Forelimb muscle (tissue), 1 donor: Measurements from ENCODE around the gene TBC1D22B. TPM values are rescaled to one million over a fixed set of nuclear protein-coding genes. Genes with fewer than 3 reads are reported as not detected.
A peak's percentile ranks its signal among the peaks of the same experiment; 100 is the strongest.

Experiments
- DNase-seq: peaks from one replicate; pipeline ENCODE4 v3.0.0-alpha.2; 2013; ENCODE audit warnings: low read depth
- polyA plus RNA-seq: library from polyadenylated mRNA; unstranded; fragments of 120-200 nt; gene quantifications from one replicate; pipeline ENCODE4 v1.2.1, GENCODE V29; 2013; ENCODE audit not compliant: insufficient read length

The TBC1D22B gene
- polyA plus RNA-seq: 6.6 TPM

DNA sequence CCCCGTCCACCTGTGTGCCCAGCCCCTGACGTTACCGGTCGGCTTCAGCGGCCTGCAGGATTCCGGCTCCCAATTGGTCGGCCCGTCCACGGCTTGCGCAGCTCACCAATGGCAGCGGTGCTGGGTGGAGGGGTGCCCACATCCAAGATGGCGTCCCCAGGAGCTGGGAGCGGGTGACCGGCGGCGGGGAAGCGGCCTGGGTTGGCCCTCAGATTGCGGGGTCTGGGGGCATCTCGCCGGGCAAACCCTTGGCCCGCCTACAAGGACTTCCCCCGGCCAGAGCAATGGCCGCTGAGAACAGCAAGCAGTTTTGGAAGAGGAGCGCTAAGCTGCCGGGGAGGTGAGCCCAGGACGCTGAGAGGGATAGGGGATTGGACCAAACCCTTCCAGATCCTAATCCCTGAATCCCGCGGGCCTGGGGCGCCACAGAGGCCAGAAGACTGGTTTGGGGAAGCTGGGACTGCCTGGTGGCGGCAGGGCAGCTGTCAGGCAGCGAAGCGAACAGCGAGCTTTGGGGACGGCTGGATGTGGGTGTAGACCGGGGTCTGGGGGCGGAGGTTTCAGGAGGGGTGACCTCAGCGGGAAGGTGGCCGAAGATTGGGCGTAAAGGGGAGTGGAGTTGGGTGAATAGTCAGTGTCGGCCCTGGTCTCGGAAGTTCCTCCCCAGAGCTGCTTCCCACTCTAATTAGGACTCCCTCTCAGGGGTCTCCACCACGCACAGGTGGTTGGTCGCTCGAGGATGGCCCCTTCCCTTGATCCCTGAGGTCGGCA is at the start of gene TBC1D22B, which contains the start of gene TMEM217:
Gene TBC1D22B, plus strand, starts transcription at position 139 of the 771 bp plus-strand sequence. Its CDS starts 146 bp downstream, at position 285.
Gene TMEM217, minus strand, starts transcription at position 511 of the 771 bp plus-strand sequence. CDS start 39,114 bp downstream, outside the sequence.
- DNase-seq: peak; percentile 77

GRCh38 chr6:37207903-37208456 is 49.6 kb upstream of the TBC1D22B start:
- DNase-seq: no peak

DNA sequence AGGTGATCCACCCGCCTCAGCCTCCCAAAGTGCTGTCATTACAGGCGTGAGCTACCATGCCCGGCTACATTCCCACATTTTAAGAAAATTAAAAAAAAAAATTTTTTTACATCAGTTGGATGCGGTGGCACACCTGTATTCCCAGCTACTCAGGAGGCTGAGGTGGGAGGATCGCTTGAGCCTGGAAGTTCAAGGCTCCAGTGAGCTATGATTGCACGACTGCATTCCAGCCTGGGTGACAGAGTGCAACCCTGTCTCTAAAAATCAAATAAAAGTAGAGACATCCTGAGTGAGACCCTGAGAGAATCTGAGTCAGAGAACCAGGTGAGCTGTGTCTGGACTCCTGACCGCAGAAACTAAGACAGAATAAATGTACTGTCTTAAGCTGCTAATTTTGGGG is 48.8 kb upstream of the TBC1D22B start:
- no peak for DNase-seq

DNA sequence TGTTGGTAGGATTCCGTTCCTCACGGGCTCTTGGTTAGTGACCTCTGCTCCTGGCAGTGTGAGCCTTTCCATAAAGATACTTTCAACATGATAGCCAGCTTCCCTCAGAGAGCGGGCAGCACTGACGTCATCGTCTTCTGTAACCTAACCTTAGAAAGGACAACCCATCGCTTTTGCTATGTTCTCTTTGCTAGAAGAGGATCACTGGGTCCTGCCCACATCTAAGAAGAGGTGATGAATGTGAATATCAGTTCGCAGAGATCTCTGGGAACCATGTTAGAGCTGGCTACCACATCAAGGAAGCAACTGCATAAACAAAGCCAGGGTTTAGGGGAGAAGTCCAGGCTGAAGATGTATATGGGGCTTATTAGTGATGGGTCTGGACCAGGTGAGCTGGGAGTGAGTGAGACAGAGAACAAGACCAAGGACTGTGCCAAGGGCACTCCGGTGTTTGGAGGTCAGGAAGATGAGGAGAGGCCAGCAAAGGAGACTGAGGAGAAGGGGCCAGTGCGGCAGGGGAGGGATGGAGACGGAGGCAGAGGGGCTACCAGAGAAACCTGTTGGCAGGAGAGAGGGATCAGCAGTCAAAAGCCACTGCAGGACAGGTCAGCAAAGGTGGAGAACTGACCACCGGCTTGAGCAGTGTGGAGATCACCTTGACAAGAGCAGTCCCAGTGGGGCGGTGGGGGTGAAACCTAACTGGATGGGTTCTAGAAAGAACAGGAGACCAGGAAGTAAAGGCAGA is 47.9 kb upstream of the TBC1D22B start:
- DNase-seq: no peak

- peak; percentile 67 for DNase-seq
These were observed 47.1 kb upstream of the TBC1D22B start for GRCh38 chr6:37210313-37210968.

GRCh38 chr6:37212268-37212667 is 45.3 kb upstream of the TBC1D22B start:
- no peak for DNase-seq

DNA sequence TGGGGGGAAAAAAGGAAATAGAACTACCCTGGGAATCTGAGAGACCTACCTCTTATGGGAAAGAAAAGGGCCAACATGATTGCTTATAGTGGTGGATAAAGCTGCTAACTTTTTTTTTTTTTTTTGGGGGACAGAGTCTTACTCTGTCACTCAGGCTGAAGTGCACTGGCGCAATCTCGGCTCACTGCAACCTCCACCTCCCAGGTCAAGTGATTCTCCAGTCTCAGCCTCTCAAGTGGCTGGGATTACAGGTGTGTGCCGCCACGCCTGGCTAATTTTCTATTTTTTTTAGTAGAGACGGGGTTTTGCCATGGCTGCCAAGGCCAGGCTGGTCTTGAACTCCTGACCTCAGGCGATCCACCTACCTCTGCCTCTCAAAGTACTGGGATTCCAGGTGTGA is 39.5 kb upstream of the TBC1D22B start:
- no peak for DNase-seq

- DNase-seq: no peak
These were observed 39.1 kb upstream of the TBC1D22B start for GRCh38 chr6:37218511-37218910.

DNA sequence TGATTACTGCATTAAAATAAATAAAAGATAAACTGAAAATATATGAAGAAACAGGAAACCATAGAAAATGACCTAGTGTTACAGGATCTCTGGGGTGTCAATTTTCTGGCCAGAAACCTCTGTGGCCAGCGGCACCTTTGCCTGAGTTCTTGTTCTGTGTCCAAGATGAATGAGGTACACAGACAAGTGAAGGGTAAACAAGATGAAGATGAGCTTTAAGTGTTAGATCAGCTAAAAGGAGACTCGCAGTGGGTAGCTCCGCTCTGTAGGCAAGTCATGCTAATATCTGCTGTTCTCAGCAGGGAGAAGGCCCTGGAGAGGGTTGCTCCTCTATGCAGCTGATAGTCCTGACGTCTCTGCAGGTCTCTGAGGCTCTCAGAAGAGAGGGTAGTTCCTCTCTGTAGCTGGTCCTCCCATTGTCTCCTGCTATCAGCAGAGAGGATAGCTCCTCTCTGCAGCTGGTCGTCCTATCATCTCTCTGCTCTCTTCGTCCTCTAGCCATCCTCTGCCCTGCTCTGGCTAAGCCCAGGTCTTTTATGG is 35.9 kb upstream of the TBC1D22B start:
- no peak for DNase-seq

DNA sequence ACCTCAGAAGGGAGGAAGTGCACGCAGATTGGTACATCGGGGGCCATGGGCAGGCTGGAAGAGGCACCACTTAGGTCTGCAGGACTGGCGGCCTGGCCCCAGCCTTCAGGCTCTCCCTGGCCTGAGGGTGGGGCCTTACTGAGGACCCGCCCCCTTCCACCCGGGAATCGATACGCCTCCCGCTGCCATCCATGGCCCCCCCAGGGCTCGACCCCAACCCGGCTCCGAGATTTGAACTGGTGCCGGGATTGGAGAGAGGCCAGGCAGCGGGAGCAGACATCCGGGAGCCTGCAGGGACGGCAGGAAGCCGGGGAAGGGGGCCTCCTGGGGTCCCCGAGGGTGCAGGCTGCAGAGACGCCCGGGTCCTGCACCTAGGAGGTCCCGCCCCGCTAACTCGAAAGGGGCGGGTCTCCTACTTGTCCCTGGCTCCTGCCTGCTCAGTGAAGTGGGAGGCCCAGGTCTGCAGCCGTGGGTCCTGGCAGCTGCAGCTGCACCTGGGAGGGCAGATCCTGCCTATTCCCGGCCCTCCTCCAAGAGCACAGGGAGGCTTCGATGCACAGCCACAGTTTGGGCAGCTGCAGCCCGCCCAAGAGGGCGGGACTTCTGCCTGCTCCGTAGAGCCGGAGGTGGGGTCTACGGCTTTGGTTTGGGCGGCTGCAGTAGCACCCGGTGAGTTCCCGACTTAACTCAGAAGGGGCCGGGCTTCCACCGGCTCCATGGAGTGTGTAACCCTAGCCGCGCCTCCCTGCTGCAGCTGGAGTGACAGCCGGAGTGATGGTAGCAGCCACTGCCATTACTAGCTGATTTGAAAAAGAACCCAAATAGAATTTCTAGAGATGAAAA is 35.2 kb upstream of the TBC1D22B start:
- no peak for DNase-seq

GRCh38 chr6:37222992-37223391 is 34.6 kb upstream of the TBC1D22B start:
- DNase-seq: no peak

- DNase-seq: no peak
These were observed 32.0 kb upstream of the TBC1D22B start for GRCh38 chr6:37225350-37226169.

DNA sequence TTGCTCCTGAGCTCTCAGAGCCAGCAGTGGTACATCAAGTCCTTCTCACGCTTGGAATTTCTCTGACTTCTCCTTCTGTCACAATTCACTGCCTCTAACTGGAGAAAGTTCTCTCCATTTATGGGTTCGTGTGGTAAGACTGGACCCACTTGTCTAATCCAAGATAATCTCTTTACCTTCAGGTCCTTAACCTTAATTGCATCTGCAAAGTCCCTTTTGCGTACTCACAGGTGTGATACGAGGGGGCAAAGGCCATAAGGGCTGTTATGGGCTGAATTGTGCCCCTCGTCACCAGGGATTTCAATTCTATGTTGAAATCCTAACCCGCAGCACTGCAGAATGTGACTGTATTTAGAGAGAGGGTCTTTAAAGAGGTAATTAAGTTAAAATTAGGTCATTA is 27.5 kb upstream of the TBC1D22B start:
- DNase-seq: no peak

DNA sequence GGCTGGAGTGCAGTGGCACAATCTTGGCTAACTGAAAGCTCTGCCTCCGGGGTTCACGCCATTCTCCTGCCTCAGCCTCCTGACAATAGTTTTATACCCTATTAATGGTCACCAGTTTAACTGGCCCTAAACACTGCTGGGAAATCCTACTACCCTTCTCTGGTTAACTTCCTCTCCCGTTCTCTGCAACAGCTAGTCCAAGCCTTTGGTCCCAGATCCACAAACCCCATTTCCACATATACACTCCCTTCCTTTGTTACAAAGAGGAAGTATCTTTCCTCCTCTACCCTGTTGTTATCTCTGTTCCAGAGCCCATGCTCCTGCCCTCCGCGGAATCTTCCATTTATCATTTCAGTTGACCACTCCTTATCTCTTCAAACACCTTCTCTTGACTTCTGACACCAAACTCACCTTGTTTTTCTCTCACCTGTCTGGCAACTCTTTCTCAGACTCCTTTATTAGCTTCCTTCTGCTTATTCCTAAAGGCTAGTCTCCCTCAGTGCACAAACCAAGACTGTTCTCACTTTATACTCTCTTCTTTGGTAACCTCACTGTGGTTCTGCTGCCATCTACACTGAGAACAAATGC is 25.0 kb upstream of the TBC1D22B start:
- no peak for DNase-seq

GRCh38 chr6:37233541-37233940 is 24.0 kb upstream of the TBC1D22B start:
- no peak for DNase-seq

- no peak for DNase-seq
These were observed 20.7 kb upstream of the TBC1D22B start for GRCh38 chr6:37236921-37237320.

GRCh38 chr6:37237789-37238188 is 19.8 kb upstream of the TBC1D22B start:
- no peak for DNase-seq

GRCh38 chr6:37238381-37238780 is 19.2 kb upstream of the TBC1D22B start:
- no peak for DNase-seq

- DNase-seq: no peak
These were observed 18.0 kb upstream of the TBC1D22B start for GRCh38 chr6:37239526-37239925.
